Fibroblast of lung (primary cell): ENCODE results near the gene UTS2B. TPM values are rescaled to one million over a fixed set of nuclear protein-coding genes. Genes with fewer than 3 reads are reported as not detected.

ENCODE experiments used
- DNase-seq, 2 donors: peaks; one replicate each; pipeline versions ENCODE4 v3.0.0 to v3.0.0-alpha.2; 2010; ENCODE audit warnings: low read depth in 2 of 2
- H2AFZ ChIP-seq: 2 replicates; pipeline ENCODE4 v1.5.1; 2012; ENCODE audit warnings: low read length, control low read depth, inconsistent platforms
- H3K27ac ChIP-seq: 2 replicates; pipeline ENCODE4 v1.5.1; 2011; ENCODE audit warnings: low read length, control low read depth; ENCODE audit not compliant: insufficient read depth
- H3K27me3 ChIP-seq: 2 replicates; pipeline ENCODE4 v1.5.1; 2011; ENCODE audit warnings: mild to moderate bottlenecking, low read length; ENCODE audit not compliant: control insufficient read depth, insufficient read depth
- H3K36me3 ChIP-seq: 2 replicates; pipeline ENCODE4 v1.5.1; 2011; ENCODE audit warnings: low read length; ENCODE audit not compliant: control insufficient read depth, insufficient read depth
- H3K4me1 ChIP-seq: 2 replicates; pipeline ENCODE4 v1.5.1; 2011; ENCODE audit warnings: low read length; ENCODE audit not compliant: control insufficient read depth, insufficient read depth; ENCODE audit errors: extremely low read depth
- H3K4me2 ChIP-seq: 2 replicates; pipeline ENCODE4 v1.5.1; 2011; ENCODE audit warnings: low read length, control low read depth; ENCODE audit not compliant: insufficient read depth; ENCODE audit errors: extremely low read depth
- H3K4me3 ChIP-seq, 4 experiments: fragments of 200-600 bp in 1 of 4; sonication (generic) in 1 of 4; replicated peaks in 1 of 4; 2 replicates each; pipeline ENCODE4 v1.5.1; 2011 to 2016; ENCODE audit warnings: low read length in 4 of 4, low read depth in 3 of 4, mild to moderate bottlenecking in 3 of 4, control low read depth in 2 of 4, inconsistent platforms in 1 of 4, mixed read lengths in 1 of 4; ENCODE audit not compliant: insufficient read depth in 1 of 4; ENCODE audit errors: control extremely low read depth in 1 of 4
- H3K79me2 ChIP-seq: 2 replicates; pipeline ENCODE4 v1.5.1; 2012; ENCODE audit warnings: mild to moderate bottlenecking, low read length, inconsistent platforms; ENCODE audit not compliant: control insufficient read depth, insufficient read depth
- H3K9ac ChIP-seq: 2 replicates; pipeline ENCODE4 v1.5.1; 2011; ENCODE audit warnings: mild to moderate bottlenecking, low read length, control low read depth; ENCODE audit not compliant: insufficient read depth
- H3K9me3 ChIP-seq: 2 replicates; pipeline ENCODE4 v1.5.1; 2012; ENCODE audit warnings: low read depth, low read length; ENCODE audit not compliant: control insufficient read depth, insufficient read depth
- H4K20me1 ChIP-seq: 2 replicates; pipeline ENCODE4 v1.5.1; 2011; ENCODE audit warnings: low read length; ENCODE audit not compliant: control insufficient read depth, insufficient read depth; ENCODE audit errors: extremely low read depth
- EZH2 ChIP-seq: IDR thresholded peaks from 2 replicates; pipeline ENCODE4 v1.5.1; 2012; ENCODE audit warnings: low read length, control low read depth, mild to moderate bottlenecking; ENCODE audit errors: missing control alignments
- polyA plus RNA-seq, 2 donors: library from polyadenylated mRNA; depleted of rRNA in 1 of 2; stranded (reverse) in 1 of 2; unstranded in 1 of 2; fragments of >200 nt; gene quantifications; 2 replicates each; pipeline ENCODE4 v1.2.1, GENCODE V29; 2011 to 2012; ENCODE audit warnings: missing spikeins in 1 of 2
- total RNA-seq: library from RNA; depleted of rRNA; stranded (reverse); fragments of >200 nt; gene quantifications from 2 replicates; pipeline ENCODE4 v1.2.1, GENCODE V29; 2014
- TF ChIP-seq, protein P1 (sequence below), 2 donors: IDR thresholded peaks in 1 of 2; conservative IDR thresholded peaks in 1 of 2; 1 replicate in 1 of 2; 2 replicates in 1 of 2; pipeline ENCODE4 v1.5.1; 2011 to 2012; ENCODE audit warnings: low read length in 2 of 2, control low read depth in 1 of 2, inconsistent platforms in 1 of 2, low read depth in 1 of 2, mild to moderate bottlenecking in 1 of 2

UTS2B gene
- total and polyA plus RNA-seq, 2 donors (not counting 1 experiment from before 2014, with no cell fraction given), result 0.99 to 1.3 TPM

- DNase-seq, result peak in 1 of 2 donors; percentile 55
- Histone ChIP-seq H3K4me3 (no peak overlapping the region), H4K20me1 (no peaks in the 10 kb centered on the region), H3K27me3 (no peaks in the 10 kb centered on the region), H3K4me1 (peaks cover 2% of the 10 kb centered on the region), H3K4me2 (no peak overlapping the region), H3K9me3 (no peaks in the 10 kb centered on the region), H3K9ac (no peak overlapping the region), H2AFZ (no peak overlapping the region), H3K36me3 (no peaks in the 10 kb centered on the region), H3K79me2 (peaks cover 89% of the 10 kb centered on the region), H3K27ac (no peak overlapping the region)
- no peak for TF ChIP-seq EZH2
- TF ChIP-seq, protein P1, sequence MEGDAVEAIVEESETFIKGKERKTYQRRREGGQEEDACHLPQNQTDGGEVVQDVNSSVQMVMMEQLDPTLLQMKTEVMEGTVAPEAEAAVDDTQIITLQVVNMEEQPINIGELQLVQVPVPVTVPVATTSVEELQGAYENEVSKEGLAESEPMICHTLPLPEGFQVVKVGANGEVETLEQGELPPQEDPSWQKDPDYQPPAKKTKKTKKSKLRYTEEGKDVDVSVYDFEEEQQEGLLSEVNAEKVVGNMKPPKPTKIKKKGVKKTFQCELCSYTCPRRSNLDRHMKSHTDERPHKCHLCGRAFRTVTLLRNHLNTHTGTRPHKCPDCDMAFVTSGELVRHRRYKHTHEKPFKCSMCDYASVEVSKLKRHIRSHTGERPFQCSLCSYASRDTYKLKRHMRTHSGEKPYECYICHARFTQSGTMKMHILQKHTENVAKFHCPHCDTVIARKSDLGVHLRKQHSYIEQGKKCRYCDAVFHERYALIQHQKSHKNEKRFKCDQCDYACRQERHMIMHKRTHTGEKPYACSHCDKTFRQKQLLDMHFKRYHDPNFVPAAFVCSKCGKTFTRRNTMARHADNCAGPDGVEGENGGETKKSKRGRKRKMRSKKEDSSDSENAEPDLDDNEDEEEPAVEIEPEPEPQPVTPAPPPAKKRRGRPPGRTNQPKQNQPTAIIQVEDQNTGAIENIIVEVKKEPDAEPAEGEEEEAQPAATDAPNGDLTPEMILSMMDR (conservative IDR thresholded peaks at IDR 0.05 in 1 of 2, IDR thresholded peaks at IDR 0.05 in 1 of 2; ENCODE audit: low read depth in 1 of 2, low read length in 2 of 2), result no peak
Measured at GRCh38 chr3:191345334-191345733, 15.0 kb upstream of the UTS2B start.

GRCh38 chr3:191343913-191344312 is 13.6 kb upstream of the UTS2B start:
- Histone ChIP-seq H4K20me1 (no peaks in the 10 kb centered on the region), H3K36me3 (no peaks in the 10 kb centered on the region), H2AFZ (no peak overlapping the region), H3K27ac (no peak overlapping the region), H3K79me2 (peaks cover 96% of the 10 kb centered on the region), H3K9ac (no peak overlapping the region), H3K9me3 (no peaks in the 10 kb centered on the region), H3K4me3 (no peak overlapping the region), H3K27me3 (no peaks in the 10 kb centered on the region), H3K4me2 (no peak overlapping the region), H3K4me1 (peaks cover 2% of the 10 kb centered on the region)
- DNase-seq, result no peak
- TF ChIP-seq, protein P1 (conservative IDR thresholded peaks at IDR 0.05 in 1 of 2, IDR thresholded peaks at IDR 0.05 in 1 of 2; ENCODE audit: low read depth in 1 of 2, low read length in 2 of 2), result no peak

DNA sequence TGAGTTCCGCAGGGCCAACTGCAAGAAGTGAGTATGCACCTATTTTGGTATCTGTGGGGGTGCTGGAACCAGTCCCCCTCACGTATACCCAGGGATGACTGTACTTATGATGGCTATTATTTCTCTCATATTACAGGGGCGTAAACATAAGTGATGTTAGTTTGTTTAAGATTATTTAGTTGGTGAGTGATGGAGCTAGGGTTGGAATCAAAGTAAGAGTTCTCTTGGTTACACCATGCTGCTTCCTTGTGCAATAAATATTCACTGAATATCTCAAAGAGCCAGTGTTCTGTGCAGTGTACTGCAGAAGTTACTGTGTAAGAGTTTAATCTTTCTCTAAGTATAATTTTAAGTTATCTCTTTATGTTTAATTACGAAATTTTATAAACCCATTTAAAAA is 12.8 kb upstream of the UTS2B start:
- Histone ChIP-seq H3K4me3 (no peak overlapping the region), H3K9ac (no peak overlapping the region), H3K36me3 (no peaks in the 10 kb centered on the region), H3K9me3 (no peaks in the 10 kb centered on the region), H3K79me2 (peaks cover 96% of the 10 kb centered on the region), H3K4me2 (no peak overlapping the region), H3K4me1 (peaks cover 2% of the 10 kb centered on the region), H2AFZ (no peak overlapping the region), H3K27me3 (no peaks in the 10 kb centered on the region), H3K27ac (no peak overlapping the region), H4K20me1 (no peaks in the 10 kb centered on the region)
- DNase-seq, result peak in 1 of 2 donors; percentile 45
- TF ChIP-seq, protein P1 (conservative IDR thresholded peaks at IDR 0.05 in 1 of 2, IDR thresholded peaks at IDR 0.05 in 1 of 2; ENCODE audit: low read depth in 1 of 2, low read length in 2 of 2), result no peak
- no peak for TF ChIP-seq EZH2
